Measurements from ENCODE around the gene E2F6.

The E2F6 gene

DNA sequence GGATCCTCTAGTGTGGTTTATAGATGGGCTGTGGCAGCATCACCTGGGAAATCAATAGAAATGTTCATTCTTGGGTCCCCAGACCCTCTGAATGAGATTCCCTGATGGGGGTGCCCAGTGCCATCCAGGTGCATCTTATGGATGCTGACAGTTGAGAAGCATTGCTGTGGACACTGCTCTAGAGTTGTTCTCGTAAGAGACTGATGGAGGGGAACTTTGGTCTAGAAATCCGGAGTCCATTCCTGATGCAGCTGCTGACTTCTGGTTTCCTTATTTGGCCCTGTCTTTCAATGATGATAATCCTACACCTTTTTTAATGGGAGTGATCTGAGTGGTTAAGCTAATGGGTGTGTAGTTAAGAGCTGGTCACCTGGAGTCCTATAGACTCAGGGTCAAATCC is 28.3 kb upstream of the E2F6 start:
- DNase-seq = no peak

- no peak for DNase-seq
Measured at GRCh38 chr2:11493282-11493681, 27.3 kb upstream of the E2F6 start.

GRCh38 chr2:11492720-11493119 is 26.8 kb upstream of the E2F6 start:
- DNase-seq = no peak

DNA sequence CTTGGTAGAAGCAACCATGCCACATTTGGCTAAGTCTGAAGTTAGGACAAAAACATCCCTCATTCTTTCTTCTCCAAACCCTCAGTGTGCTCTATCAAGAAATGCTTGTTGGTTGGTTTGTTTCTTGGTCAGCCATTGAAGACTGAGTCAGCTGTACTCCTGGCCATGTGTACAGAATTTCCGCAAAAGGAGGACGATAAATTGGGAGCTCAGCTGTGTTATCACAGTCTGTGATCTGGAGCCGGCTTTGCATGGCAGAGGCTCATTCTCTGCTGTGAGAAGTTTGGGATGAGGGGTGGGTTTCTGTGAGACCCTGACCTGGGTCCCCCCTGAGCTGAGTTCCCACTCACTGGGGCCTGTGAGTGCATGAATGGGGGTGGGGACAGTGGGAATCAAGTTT is 26.3 kb upstream of the E2F6 start:
- DNase-seq = no peak

- no peak for DNase-seq
Measured at GRCh38 chr2:11491348-11491933, 25.5 kb upstream of the E2F6 start.

DNA sequence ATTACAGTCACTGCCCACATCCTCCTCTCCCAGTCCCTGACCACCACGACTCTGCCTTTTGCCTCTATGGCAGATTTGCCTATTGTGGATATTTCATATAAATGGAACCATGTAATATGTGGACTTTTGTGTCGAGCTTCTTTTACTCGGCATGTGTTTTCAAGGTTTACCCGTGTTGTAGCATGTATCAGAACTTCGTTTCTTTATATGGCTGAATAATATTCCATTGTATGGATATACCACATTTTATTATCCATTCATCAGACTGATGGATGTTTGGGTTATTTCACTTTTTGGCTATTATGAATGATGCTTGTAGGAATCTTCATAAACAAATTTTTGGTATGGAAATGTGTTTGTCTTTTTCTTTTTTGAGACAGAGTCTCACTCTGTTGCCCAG is 24.2 kb upstream of the E2F6 start:
- DNase-seq = no peak

DNA sequence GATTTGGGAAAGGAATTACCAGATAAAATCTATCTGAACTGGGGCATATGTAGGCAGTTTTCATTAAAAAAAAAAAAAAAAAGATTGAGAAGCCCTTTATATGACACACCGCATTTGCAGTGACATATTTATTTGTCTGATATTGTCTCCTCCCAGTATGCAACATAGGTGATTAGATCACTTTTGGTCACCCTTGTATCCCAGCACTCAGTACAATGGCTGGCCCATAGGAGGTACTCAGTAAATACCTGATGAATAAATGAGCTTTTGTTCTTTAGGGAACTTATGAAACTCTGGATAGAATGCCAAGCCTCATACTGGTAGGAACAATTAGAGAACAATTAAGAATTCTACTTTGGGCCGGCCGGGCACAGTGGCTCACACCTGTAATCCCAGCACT is 22.8 kb upstream of the E2F6 start:
- DNase-seq = no peak

DNA sequence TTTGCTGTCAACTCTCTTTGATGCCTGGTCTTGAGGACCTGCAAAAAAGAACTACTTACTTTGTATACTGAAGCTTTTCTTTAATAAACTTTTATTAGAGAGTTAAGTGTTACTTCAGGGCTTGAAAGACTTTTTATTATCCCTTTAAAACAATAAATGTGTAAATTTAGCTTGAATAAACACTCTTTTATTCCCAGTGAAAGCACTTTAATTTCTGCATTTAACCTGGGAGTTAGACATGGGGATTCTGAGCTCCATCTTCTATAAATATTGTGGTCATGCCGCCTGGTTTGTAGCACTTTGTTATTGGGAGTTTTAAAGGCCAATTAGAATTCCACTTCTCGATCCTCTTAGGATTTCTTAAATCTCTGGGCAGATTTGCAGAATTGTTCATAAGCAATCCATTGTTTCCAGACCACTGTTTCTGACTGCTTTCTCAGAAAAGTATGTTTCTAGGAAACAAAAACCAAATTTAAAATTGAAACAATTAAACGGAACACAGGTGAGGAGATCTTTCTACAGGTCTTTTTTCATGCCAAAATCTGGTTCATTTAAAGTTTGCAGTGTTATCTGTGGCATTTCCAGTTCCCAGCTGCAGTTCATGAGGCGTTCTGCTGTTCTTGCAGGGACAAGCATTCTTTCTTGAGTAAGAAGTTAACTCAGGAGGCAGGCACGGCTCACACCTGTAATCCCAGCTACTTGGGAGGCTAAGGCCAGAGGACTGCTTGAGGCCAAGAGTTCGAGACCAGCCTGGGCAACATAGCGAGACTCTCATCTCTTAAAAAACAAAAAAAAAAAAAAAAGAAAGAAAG is 18.1 kb upstream of the E2F6 start:
- no peak for DNase-seq

GRCh38 chr2:11482473-11483035 is 16.6 kb upstream of the E2F6 start:
- peak in 11 of 56 donors; percentile 13 to 63 (median 47) for DNase-seq

- DNase-seq = no peak
Measured at GRCh38 chr2:11481789-11482472, 16.0 kb upstream of the E2F6 start.

GRCh38 chr2:11481426-11481788 is 15.4 kb upstream of the E2F6 start:
- no peak for DNase-seq

DNA sequence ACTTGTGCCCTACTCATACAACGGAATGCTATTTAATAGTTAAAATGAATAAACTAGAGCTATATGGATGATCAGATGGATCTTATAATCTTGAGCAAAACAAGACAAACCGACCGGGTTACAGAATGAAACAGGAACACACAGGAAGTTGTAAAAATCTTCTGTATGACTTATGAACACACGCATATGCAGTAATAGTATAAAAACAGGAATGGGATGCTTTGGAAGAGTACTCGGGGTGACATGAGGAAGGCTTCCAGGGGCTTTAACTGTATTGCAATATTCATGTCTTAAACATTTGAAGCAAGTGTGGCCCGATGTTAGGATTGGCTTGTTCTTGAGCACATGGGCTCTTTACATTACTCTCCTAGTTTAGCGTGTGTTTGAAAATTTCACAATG is 14.9 kb upstream of the E2F6 start:
- no peak for DNase-seq

GRCh38 chr2:11480406-11480805 is 14.4 kb upstream of the E2F6 start:
- no peak for DNase-seq

GRCh38 chr2:11478899-11479605 is 13.1 kb upstream of the E2F6 start:
- DNase-seq = no peak

GRCh38 chr2:11477994-11478393 is 12.0 kb upstream of the E2F6 start:
- DNase-seq = peak; percentile 6 to 96 (median 74)

- DNase-seq = no peak
Measured at GRCh38 chr2:11473659-11474433, 7.9 kb upstream of the E2F6 start.

DNA sequence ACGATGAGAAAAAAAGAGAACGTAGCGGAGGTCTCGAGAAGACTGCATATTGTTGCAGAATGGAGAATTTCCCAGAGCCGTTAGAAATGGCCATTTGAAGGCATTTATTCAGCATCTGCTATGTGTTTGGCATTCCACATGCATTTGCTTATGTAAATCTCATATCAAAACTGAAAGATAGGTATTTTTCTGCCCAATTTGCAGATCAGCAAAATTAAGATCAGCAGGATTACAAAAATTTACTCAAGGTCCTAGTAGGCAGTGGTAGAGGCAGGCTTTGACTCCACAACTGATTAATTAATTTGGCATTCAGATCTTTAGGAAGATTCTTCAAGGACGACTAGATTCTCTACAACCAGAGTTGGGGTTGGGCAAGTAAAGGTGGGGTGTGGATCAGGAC is 1.8 kb upstream of the E2F6 start:
- no peak for DNase-seq

DNA sequence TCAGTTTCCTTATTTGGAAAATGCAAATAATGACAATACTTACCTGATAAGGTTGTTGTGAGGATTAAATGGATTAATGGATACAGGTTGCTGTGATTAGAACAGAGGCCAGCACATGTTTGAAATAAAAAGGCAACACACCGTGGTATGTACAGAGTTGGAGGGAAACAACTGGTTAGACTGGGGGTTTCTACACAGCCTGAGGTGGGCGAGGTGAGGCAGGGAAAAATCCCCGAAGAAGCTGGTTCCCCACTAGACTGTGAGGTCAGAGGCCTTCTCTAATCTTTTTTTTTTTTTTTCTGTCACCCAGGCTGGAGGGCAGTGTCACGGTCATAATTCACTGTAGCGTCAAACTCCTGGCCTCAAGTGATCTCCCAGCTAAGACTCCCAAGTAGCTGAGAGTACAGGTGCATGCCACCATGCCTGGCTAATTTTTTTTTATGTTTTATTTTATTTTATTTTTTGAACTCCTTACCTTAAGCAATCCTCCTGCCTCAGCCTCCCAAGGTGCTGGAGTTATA is 1.2 kb upstream of the E2F6 start:
- no peak for DNase-seq

- peak in 1 of 56 donors; percentile 47 for DNase-seq
Measured at GRCh38 chr2:11466307-11467128, 557 bp upstream of the E2F6 start.

DNA sequence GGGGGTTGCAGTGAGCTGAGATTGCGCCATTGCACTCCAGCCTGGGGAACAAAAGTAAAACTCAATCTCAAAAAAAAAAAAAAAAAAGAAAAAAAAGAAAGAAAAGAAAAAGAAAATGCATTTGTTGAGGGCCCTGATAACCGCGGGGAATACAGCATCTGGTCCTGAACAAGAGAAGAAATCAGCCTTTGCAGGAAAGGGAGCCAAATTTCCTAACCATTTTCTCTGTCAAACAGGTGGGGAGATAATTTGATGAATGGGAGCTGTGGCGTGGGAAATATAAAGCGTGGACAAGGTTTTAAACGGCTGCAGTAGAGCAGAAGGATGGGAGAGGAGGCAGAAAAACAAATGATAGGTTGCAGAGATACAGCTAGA is 864 bp downstream of the E2F6 start:
- DNase-seq = no peak
